A549 (cell line): Measurements from ENCODE around the gene RPL7L1.
"Not testable (repeated sequence)": the region's sequence is repeated elsewhere in the genome, so short reads cannot be mapped to it uniquely, and the experiment has no call there.

Source experiments
- CEBPB ChIP-seq, 2 experiments: fragments of >200 bp in 1 of 2; sonication (Bioruptor Twin) in 1 of 2; formaldehyde crosslinking in 1 of 2; IDR thresholded peaks; 2 replicates each; pipeline ENCODE4 v1.6.1; 2012 to 2016
- EP300 ChIP-seq, 2 experiments: fragments of >200 bp; sonication (Bioruptor Twin); formaldehyde crosslinking; IDR thresholded peaks; 2 replicates in 1 of 2; 3 replicates in 1 of 2; pipeline ENCODE4 v1.6.1; 2016 to 2017
- HDAC2 ChIP-seq: fragments of 200-600 bp; sonication (generic); IDR thresholded peaks from 2 replicates; pipeline ENCODE4 v1.6.1; 2016
- JUN ChIP-seq, 2 experiments: fragments of >200 bp; sonication (Bioruptor Twin); formaldehyde crosslinking; IDR thresholded peaks; 2 replicates in 1 of 2; 3 replicates in 1 of 2; pipeline ENCODE4 v1.6.1; 2016 to 2017
- JUNB ChIP-seq: fragments of >200 bp; sonication (Bioruptor Twin); formaldehyde crosslinking; IDR thresholded peaks from 2 replicates; pipeline ENCODE4 v1.6.1; 2016
- KDM5A ChIP-seq: fragments of 200-600 bp; sonication (generic); IDR thresholded peaks from 2 replicates; pipeline ENCODE4 v1.6.1; 2016; ENCODE audit warnings: antibody characterized with exemption, mild to moderate bottlenecking
- MAZ ChIP-seq: fragments of 150-350 bp; IDR thresholded peaks from 2 replicates; pipeline ENCODE4 v1.6.1; 2014; ENCODE audit warnings: antibody characterized with exemption, low read depth, low read length, borderline replicate concordance
- NR3C1 ChIP-seq: fragments of >200 bp; sonication (Bioruptor Twin); formaldehyde crosslinking; IDR thresholded peaks from 3 replicates; pipeline ENCODE4 v1.6.1; 2017
- POLR2A ChIP-seq: IDR thresholded peaks from 2 replicates; pipeline ENCODE4 v1.6.1; 2012; ENCODE audit warnings: mild to moderate bottlenecking, low read length
- RCOR1 ChIP-seq: fragments of 150-350 bp; IDR thresholded peaks from 2 replicates; pipeline ENCODE4 v1.6.1; 2014; ENCODE audit warnings: antibody characterized with exemption, low read length, low read depth
- RNF2 ChIP-seq: fragments of 200-600 bp; sonication (generic); IDR thresholded peaks from 2 replicates; pipeline ENCODE4 v1.6.1; 2016; ENCODE audit warnings: low read depth, mild to moderate bottlenecking, antibody characterized with exemption, moderate library complexity, borderline replicate concordance
- USF2 ChIP-seq: fragments of 450-650 bp; IDR thresholded peaks from 2 replicates; pipeline ENCODE4 v1.6.1; 2014; ENCODE audit warnings: antibody characterized with exemption
- TF ChIP-seq, protein P1 (sequence below): fragments of >200 bp; sonication (Bioruptor Twin); formaldehyde crosslinking; IDR thresholded peaks from 3 replicates; pipeline ENCODE4 v1.5.1; 2016

- TF ChIP-seq POLR2A; KDM5A; HDAC2; NR3C1; JUN (IDR thresholded peaks at IDR 0.05); USF2; RNF2; JUNB; MAZ; EP300 (IDR thresholded peaks at IDR 0.05); RCOR1; CEBPB (IDR thresholded peaks at IDR 0.05): not testable (repeated sequence)
- TF ChIP-seq, protein P1, sequence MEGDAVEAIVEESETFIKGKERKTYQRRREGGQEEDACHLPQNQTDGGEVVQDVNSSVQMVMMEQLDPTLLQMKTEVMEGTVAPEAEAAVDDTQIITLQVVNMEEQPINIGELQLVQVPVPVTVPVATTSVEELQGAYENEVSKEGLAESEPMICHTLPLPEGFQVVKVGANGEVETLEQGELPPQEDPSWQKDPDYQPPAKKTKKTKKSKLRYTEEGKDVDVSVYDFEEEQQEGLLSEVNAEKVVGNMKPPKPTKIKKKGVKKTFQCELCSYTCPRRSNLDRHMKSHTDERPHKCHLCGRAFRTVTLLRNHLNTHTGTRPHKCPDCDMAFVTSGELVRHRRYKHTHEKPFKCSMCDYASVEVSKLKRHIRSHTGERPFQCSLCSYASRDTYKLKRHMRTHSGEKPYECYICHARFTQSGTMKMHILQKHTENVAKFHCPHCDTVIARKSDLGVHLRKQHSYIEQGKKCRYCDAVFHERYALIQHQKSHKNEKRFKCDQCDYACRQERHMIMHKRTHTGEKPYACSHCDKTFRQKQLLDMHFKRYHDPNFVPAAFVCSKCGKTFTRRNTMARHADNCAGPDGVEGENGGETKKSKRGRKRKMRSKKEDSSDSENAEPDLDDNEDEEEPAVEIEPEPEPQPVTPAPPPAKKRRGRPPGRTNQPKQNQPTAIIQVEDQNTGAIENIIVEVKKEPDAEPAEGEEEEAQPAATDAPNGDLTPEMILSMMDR: not testable (repeated sequence)
Observed at GRCh38 chr6:42894041-42894828, 14.8 kb downstream of the RPL7L1 start.
